Smooth muscle cell (in vitro differentiated cells): ENCODE data around the gene TFDP1. TPM values are rescaled to one million over a fixed set of nuclear protein-coding genes. Genes with fewer than 3 reads are reported as not detected.

Source experiments
- DNase-seq: peaks from one replicate; lab custom pipeline; 2025; ENCODE audit not compliant: unreplicated experiment; lab: John Stamatoyannopoulos, UW
- H2AFZ ChIP-seq: fragments of 200-600 bp; sonication (generic); 2 replicates; pipeline ENCODE4 v1.6.0; 2016; ENCODE audit warnings: antibody characterized with exemption, low read depth, mild to moderate bottlenecking
- H3F3A ChIP-seq: fragments of 200-600 bp; sonication (generic); 2 replicates; pipeline ENCODE4 v1.6.0; 2017; ENCODE audit warnings: antibody characterized with exemption, low read depth
- H3K27ac ChIP-seq: fragments of 200-600 bp; sonication (generic); 2 replicates; pipeline ENCODE4 v1.5.1; 2016; ENCODE audit warnings: low read depth, mild to moderate bottlenecking
- H3K27me3 ChIP-seq: fragments of 200-600 bp; sonication (generic); 2 replicates; pipeline ENCODE4 v1.6.1; 2016; ENCODE audit warnings: low read depth, mild to moderate bottlenecking
- H3K36me3 ChIP-seq: fragments of 200-600 bp; sonication (generic); 2 replicates; pipeline ENCODE4 v1.5.1; 2016; ENCODE audit warnings: low read depth
- H3K4me1 ChIP-seq: fragments of 200-600 bp; sonication (generic); 2 replicates; pipeline ENCODE4 v1.5.1; 2016; ENCODE audit warnings: low read depth
- H3K4me2 ChIP-seq: fragments of 200-600 bp; sonication (generic); 2 replicates; pipeline ENCODE4 v1.6.0; 2016; ENCODE audit warnings: mild to moderate bottlenecking
- H3K4me3 ChIP-seq: fragments of 200-600 bp; sonication (generic); 2 replicates; pipeline ENCODE4 v1.5.1; 2016; ENCODE audit warnings: mild to moderate bottlenecking
- H3K79me2 ChIP-seq: fragments of 200-600 bp; sonication (generic); 2 replicates; pipeline ENCODE4 v1.6.0; 2016; ENCODE audit warnings: low read depth, mild to moderate bottlenecking
- H3K9ac ChIP-seq: fragments of 200-600 bp; sonication (generic); 2 replicates; pipeline ENCODE4 v1.6.0; 2016; ENCODE audit warnings: low read depth
- H3K9me3 ChIP-seq: fragments of 200-600 bp; sonication (generic); replicated peaks from 2 replicates; pipeline ENCODE4 v1.5.1; 2016; ENCODE audit warnings: low read depth
- H4K20me1 ChIP-seq: fragments of 200-600 bp; sonication (generic); 2 replicates; pipeline ENCODE4 v1.6.0; 2016; ENCODE audit warnings: low read depth
- WGBS: methylation state at CpG from one replicate; pipeline ENCODE4 v1.1.7; 2016; ENCODE audit warnings: low lambda C conversion rate; 5-methylcytosine and 5-hydroxymethylcytosine counted together
- polyA plus RNA-seq: library from polyadenylated mRNA; unstranded; fragments of >200 nt; fragmentation: Nextera tagmentation; extraction: Ambion mirVana; gene quantifications from 2 replicates; pipeline ENCODE4 v1.2.1, GENCODE V29; 2016
- total RNA-seq: library from RNA; depleted of rRNA; stranded (reverse); fragments of >200 nt; gene quantifications from 2 replicates; pipeline ENCODE4 v1.2.3, GENCODE V29; 2014
- TF ChIP-seq, protein P1 (sequence below): fragments of 200-600 bp; sonication (generic); IDR thresholded peaks from 2 replicates; pipeline ENCODE4 v1.5.1; 2017; ENCODE audit warnings: borderline replicate concordance, mild to moderate bottlenecking, antibody characterized with exemption; ENCODE audit not compliant: insufficient read depth, poor library complexity, severe bottlenecking

TFDP1 gene
- total and polyA plus RNA-seq, 2 experiments from 2014 or later = 52.8 to 53.6 TPM

- Histone ChIP-seq H2AFZ (no peak overlapping the region), H4K20me1 (peaks cover 42% of the 10 kb centered on the region), H3K4me2 (no peak overlapping the region), H3K9ac (no peak overlapping the region), H3K36me3 (no peaks in the 10 kb centered on the region), H3K4me3 (no peak overlapping the region), H3K27me3 (no peaks in the 10 kb centered on the region), H3K79me2 (peaks cover under 1% of the 10 kb centered on the region), H3K27ac (no peak overlapping the region), H3K9me3 (no peaks in the 10 kb centered on the region), H3F3A (no peaks in the 10 kb centered on the region), H3K4me1 (no peaks in the 10 kb centered on the region)
- TF ChIP-seq, protein P1, sequence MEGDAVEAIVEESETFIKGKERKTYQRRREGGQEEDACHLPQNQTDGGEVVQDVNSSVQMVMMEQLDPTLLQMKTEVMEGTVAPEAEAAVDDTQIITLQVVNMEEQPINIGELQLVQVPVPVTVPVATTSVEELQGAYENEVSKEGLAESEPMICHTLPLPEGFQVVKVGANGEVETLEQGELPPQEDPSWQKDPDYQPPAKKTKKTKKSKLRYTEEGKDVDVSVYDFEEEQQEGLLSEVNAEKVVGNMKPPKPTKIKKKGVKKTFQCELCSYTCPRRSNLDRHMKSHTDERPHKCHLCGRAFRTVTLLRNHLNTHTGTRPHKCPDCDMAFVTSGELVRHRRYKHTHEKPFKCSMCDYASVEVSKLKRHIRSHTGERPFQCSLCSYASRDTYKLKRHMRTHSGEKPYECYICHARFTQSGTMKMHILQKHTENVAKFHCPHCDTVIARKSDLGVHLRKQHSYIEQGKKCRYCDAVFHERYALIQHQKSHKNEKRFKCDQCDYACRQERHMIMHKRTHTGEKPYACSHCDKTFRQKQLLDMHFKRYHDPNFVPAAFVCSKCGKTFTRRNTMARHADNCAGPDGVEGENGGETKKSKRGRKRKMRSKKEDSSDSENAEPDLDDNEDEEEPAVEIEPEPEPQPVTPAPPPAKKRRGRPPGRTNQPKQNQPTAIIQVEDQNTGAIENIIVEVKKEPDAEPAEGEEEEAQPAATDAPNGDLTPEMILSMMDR = no peak
- no peak for DNase-seq
- 77% methylated on average over 16 of the region's 16 CpGs for WGBS
These were observed 33.2 kb upstream of the TFDP1 start for GRCh38 chr13:113551081-113552000.

DNA sequence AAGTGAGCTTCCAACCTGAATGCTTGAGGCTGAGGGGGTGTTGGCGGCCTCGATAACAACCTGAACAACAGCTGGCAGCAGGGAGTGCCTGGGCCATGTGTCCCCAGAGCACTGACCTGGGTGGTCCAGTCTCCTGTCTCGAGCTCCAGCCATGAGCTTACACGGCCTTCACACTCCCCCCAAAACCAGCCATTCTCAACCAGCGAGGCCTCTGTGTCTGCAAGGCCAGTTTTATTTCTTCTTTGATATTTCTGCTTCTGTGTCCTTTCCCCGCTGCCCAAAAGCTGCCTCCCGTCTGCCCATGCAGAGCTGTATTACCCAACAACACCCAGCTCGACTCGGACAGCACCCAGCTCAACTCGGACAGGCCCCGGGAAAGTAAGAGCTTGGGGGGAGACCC is 32.5 kb upstream of the TFDP1 start:
- DNase-seq = no peak
- no peaks in the 10 kb centered on the region for H3K4me1 ChIP-seq
- no peaks in the 10 kb centered on the region for H3K36me3 ChIP-seq
- H4K20me1 ChIP-seq = peaks cover 35% of the 10 kb centered on the region
- 95% methylated on average over 11 of the region's 11 CpGs for WGBS
- no peak overlapping the region for H3K27ac ChIP-seq
- H3K4me3 ChIP-seq = no peak overlapping the region
- no peak overlapping the region for H3K9ac ChIP-seq
- H3K9me3 ChIP-seq = no peaks in the 10 kb centered on the region
- no peak overlapping the region for H2AFZ ChIP-seq
- no peaks in the 10 kb centered on the region for H3K79me2 ChIP-seq
- TF ChIP-seq, protein P1 = no peak
- no peaks in the 10 kb centered on the region for H3F3A ChIP-seq
- H3K4me2 ChIP-seq = no peak overlapping the region
- no peaks in the 10 kb centered on the region for H3K27me3 ChIP-seq

DNA sequence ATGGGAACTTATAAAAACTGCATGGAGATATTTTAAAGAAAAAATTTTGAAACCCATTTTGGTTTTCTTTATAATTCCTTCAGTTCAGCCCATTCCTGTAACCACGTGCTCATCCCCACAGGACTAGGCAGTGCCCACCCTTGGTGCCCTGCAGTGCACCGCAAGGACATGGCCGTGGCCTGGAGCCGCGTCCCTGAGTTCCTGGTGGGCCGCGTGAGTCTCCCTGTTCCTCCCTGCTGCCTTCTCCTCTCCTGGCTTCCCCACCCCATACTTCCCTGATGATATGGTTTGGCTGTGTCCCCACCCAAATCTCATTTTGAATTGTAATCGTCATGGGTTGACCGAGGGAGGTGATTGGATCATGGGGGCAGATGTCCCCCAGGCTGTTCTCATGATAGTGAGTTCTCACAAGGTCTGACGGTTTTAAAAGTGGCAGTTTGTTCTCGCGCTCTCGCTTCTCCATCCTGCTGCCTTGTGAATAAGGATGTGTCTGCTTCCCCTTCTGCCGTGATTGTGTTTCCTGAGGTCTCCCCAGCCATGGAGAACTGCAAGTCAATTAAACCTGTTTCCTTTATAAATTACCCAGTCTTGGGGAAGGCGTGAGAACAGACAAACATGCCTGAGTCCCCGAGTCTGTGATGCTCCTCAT is 31.6 kb upstream of the TFDP1 start:
- H3F3A ChIP-seq = no peaks in the 10 kb centered on the region
- H3K4me2 ChIP-seq = no peak overlapping the region
- H2AFZ ChIP-seq = no peak overlapping the region
- DNase-seq = no peak
- H3K79me2 ChIP-seq = no peaks in the 10 kb centered on the region
- no peaks in the 10 kb centered on the region for H3K4me1 ChIP-seq
- TF ChIP-seq, protein P1 = no peak
- no peak overlapping the region for H3K27ac ChIP-seq
- WGBS = 96% methylated on average over 16 of the region's 16 CpGs
- peaks cover 26% of the 10 kb centered on the region for H4K20me1 ChIP-seq
- no peaks in the 10 kb centered on the region for H3K27me3 ChIP-seq
- no peak overlapping the region for H3K9ac ChIP-seq
- H3K9me3 ChIP-seq = no peaks in the 10 kb centered on the region
- H3K36me3 ChIP-seq = no peaks in the 10 kb centered on the region
- H3K4me3 ChIP-seq = no peak overlapping the region
